ENCODE results near the gene HDAC4. TPM values are rescaled to one million over a fixed set of nuclear protein-coding genes. Genes with fewer than 3 reads are reported as not detected.

Gene HDAC4
- total RNA-seq, 1 experiment from 2014 or later = 32.0 TPM

- WGBS (ENCODE audit: extremely low coverage, insufficient read length, low lambda C conversion rate) = no CpG with 5 or more reads among the region's 41 CpGs
- Histone ChIP-seq H3K14ac (ENCODE audit: insufficient read depth, low read length) (peak overlapping the region; percentile 48; the same call in 1 of the 2 replicates), H3K27me3 (ENCODE audit: insufficient read depth, low read length) (no peaks in the 10 kb centered on the region), H3K18ac (ENCODE audit: insufficient read length, low read depth, low read length) (no peak overlapping the region), H2AK5ac (ENCODE audit: insufficient read length, low read length) (no peak overlapping the region), H2BK120ac (ENCODE audit: low read depth, low read length, poor library complexity, severe bottlenecking) (no peak overlapping the region), H2BK20ac (ENCODE audit: low read depth, low read length, poor library complexity, severe bottlenecking) (no peak overlapping the region), H2BK12ac (ENCODE audit: insufficient read length, low read depth, low read length) (no peak overlapping the region), H4K5ac (ENCODE audit: insufficient read length, low read depth, low read length) (no peak overlapping the region), H3K27ac (ENCODE audit: insufficient read length, low read depth, low read length) (no peak overlapping the region), H3K79me2 (ENCODE audit: insufficient read depth, low read length) (no peaks in the 10 kb centered on the region; the same call in 1 of the 2 replicates), H3K56ac (ENCODE audit: insufficient read length, low read depth, low read length) (no peak overlapping the region), H3K4ac (ENCODE audit: low read depth, low read length) (no peak overlapping the region), H3K4me1 (ENCODE audit: insufficient read depth, low read length) (peaks cover 3% of the 10 kb centered on the region; the same call in 1 of the 2 replicates), H3K23ac (ENCODE audit: insufficient read length, low read depth, low read length) (no peak overlapping the region), H3K79me1 (ENCODE audit: insufficient read depth, low read depth, low read length, poor library complexity, severe bottlenecking) (peaks cover 4% of the 10 kb centered on the region), H4K20me1 (ENCODE audit: control insufficient read depth, insufficient read depth, insufficient read length) (peaks cover 2% of the 10 kb centered on the region), H3T11ph (ENCODE audit: low read length) (no peak overlapping the region), H2AFZ (ENCODE audit: low read length) (no peak overlapping the region), H2BK5ac (ENCODE audit: insufficient read length, low read length) (no peak overlapping the region), H4K8ac (replicated peaks; ENCODE audit: insufficient read length, low read depth, low read length) (no peak overlapping the region), H3K4me2 (ENCODE audit: insufficient read depth, insufficient read length, low read length) (no peak overlapping the region), H4K91ac (ENCODE audit: insufficient read length, low read depth, low read length) (no peak overlapping the region), H3K23me2 (ENCODE audit: insufficient read length, low read depth, low read length, poor library complexity, severe bottlenecking) (no peaks in the 10 kb centered on the region), H2BK15ac (ENCODE audit: low read depth, low read length) (no peak overlapping the region), H3K9ac (ENCODE audit: extremely low read depth, insufficient read length, low read length) (no peak overlapping the region), H3K9me3 (ENCODE audit: control insufficient read depth, low read depth, low read length) (no peaks in the 10 kb centered on the region)
- no peaks in the 10 kb centered on the region; a peak in 1 of 7 replicates for H3K36me3 Mint-ChIP-seq (ENCODE audit: insufficient read depth in 1 of 3, low read depth in 3 of 3)
- H3K9me3 Mint-ChIP-seq = no peaks in the 10 kb centered on the region
- H3K4me1 Mint-ChIP-seq = peaks cover 44 to 53% of the 10 kb centered on the region in 2 experiments
- no peak for TF ChIP-seq CTCF (conservative IDR thresholded peaks at IDR 0.05)
- DNase-seq = no peak
- H3K4me3 Mint-ChIP-seq = no peak overlapping the region
- H3K27ac Mint-ChIP-seq = peak overlapping the region in 2 of 3 experiments; percentile 68 to 88; a peak in 4 of 7 replicates
- no peaks in the 10 kb centered on the region for H3K27me3 Mint-ChIP-seq (ENCODE audit: low read depth)
Observed at GRCh38 chr2:239245872-239246721, 154.7 kb downstream of the HDAC4 start.
